Right lobe of liver (tissue), 6 donors: ENCODE data around the gene SCN7A. TPM values are rescaled to one million over a fixed set of nuclear protein-coding genes. Genes with fewer than 3 reads are reported as not detected.

Experiments
- ATAC-seq, 4 donors: fragments of 200-7000 bp; cut with Tn5 transposase; one replicate each; pipeline ENCODE4 v1.9.1; 2020; ENCODE audit warnings: mild to moderate bottlenecking in 4 of 4, moderate library complexity in 4 of 4
- DNase-seq, 3 donors: peaks; one replicate each; pipeline ENCODE4 v3.0.0-alpha.2; 2020
- H3K27ac ChIP-seq, 3 donors: fragments of 200-600 bp; one replicate each; pipeline ENCODE4 v1.8.0; 2022
- H3K27me3 ChIP-seq, 2 donors: fragments of 200-600 bp; one replicate each; pipeline ENCODE4 v1.8.0; 2022
- H3K36me3 ChIP-seq, 4 donors: fragments of 200-600 bp; sonication (generic) in 1 of 4; one replicate each; pipeline versions ENCODE4 v1.5.1 to v1.8.0; 2017 to 2022; ENCODE audit warnings: control low read depth in 1 of 4
- H3K4me1 ChIP-seq, 4 donors: fragments of 200-600 bp; sonication (generic) in 1 of 4; one replicate each; pipeline versions ENCODE4 v1.5.1 to v1.8.0; 2017 to 2022; ENCODE audit warnings: control low read depth in 1 of 4
- H3K4me3 ChIP-seq, 3 donors: fragments of 200-600 bp; one replicate each; pipeline ENCODE4 v1.8.0; 2022
- H3K9me3 ChIP-seq, 4 donors: fragments of 200-600 bp; sonication (generic) in 1 of 4; one replicate each; pipeline versions ENCODE4 v1.5.1 to v1.8.0; 2017 to 2022; ENCODE audit warnings: control low read depth in 1 of 4
- POLR2A ChIP-seq: fragments of 450-650 bp; IDR thresholded peaks from one replicate; pipeline ENCODE4 v1.6.1; 2017; ENCODE audit warnings: antibody characterized with exemption, mild to moderate bottlenecking
- WGBS: methylation state at CpG from one replicate; pipeline ENCODE4 v1.1.6; 2018; ENCODE audit warnings: low coverage, low lambda C conversion rate; ENCODE audit not compliant: insufficient coverage; ENCODE audit errors: missing lambda C conversion rate; 5-methylcytosine and 5-hydroxymethylcytosine counted together
- intact Hi-C, 2 donors: fragments of 100-400 bp; cut with DNase I; formaldehyde crosslinking; loops; one replicate each; pipeline versions ENCODE4 v1.11.2 to v1.14.1; 2022
- total RNA-seq, 6 experiments: library from RNA; depleted of rRNA in 2 of 6; stranded (reverse); fragments of >200 nt in 2 of 6; fragmentation: NEBNext Ultra II Directional in 3 of 6; extraction: Animal tissue kit (Norgen Biotek cat#: 25700) in 3 of 6; gene quantifications; one replicate each; pipeline versions ENCODE4 v1.1.0 to v1.2.4, GENCODE V29; 2016 to 2023
- TF ChIP-seq, protein P1 (sequence below), 4 donors: fragments of 200-600 bp in 3 of 4; fragments of 450-650 bp in 1 of 4; IDR thresholded peaks; one replicate each; pipeline versions ENCODE4 v1.5.1 to v1.8.0; 2016 to 2022; ENCODE audit warnings: antibody characterized with exemption in 4 of 4, mild to moderate bottlenecking in 2 of 4
- donor health status: DM: no; HTN: yes; CAD: no.
- donor health status: DM: no; HTN: no; CAD: no.
- donor health status: DM: no; HTN: no; CAD: no.
- donor health status: DM: no; HTN: yes; CAD: no.
- donor health status: DM: no; HTN: yes; CAD: no.

The SCN7A gene
- total RNA-seq, 6 experiments from 2014 or later: 0.27 to 4.2 (median 1.2) TPM

DNA sequence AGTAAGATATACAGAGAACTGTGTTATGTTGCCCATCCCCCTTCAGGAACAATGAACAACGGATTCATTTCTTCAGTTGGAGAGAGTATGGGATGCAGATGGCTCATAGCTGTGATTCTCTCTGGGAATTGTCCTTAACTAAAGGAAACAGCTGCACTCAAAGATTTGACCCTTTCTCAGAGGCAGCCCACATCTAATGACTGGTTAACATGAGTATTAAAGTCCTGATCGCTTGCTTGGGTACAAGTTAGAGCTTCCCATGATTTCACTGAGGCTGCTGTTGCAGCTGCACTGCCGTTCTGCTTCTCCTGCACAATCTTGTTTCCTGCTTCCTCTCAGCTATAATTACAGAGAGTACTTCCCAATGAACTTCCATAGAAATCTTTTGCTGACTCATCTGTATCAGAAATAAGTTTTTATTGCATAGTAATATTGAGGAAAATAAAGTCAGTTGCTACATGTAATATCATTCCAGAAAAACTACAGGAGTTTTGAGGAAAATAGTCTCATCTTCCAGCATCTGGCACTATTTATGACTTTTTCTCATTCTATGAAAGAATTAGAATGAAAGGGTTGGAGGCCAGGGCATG lies 105.5 kb downstream of the SCN7A start:
- peak; percentile 50 to 82 (median 58) for ATAC-seq
- Histone ChIP-seq H3K4me1 (no peaks in the 10 kb centered on the region), H3K36me3 (no peaks in the 10 kb centered on the region), H3K27ac (no peak overlapping the region), H3K4me3 (no peak overlapping the region), H3K9me3 (no peaks in the 10 kb centered on the region), H3K27me3 (no peaks in the 10 kb centered on the region)
- 41% methylated on average over 3 of the region's 3 CpGs for WGBS
- TF ChIP-seq, protein P1, sequence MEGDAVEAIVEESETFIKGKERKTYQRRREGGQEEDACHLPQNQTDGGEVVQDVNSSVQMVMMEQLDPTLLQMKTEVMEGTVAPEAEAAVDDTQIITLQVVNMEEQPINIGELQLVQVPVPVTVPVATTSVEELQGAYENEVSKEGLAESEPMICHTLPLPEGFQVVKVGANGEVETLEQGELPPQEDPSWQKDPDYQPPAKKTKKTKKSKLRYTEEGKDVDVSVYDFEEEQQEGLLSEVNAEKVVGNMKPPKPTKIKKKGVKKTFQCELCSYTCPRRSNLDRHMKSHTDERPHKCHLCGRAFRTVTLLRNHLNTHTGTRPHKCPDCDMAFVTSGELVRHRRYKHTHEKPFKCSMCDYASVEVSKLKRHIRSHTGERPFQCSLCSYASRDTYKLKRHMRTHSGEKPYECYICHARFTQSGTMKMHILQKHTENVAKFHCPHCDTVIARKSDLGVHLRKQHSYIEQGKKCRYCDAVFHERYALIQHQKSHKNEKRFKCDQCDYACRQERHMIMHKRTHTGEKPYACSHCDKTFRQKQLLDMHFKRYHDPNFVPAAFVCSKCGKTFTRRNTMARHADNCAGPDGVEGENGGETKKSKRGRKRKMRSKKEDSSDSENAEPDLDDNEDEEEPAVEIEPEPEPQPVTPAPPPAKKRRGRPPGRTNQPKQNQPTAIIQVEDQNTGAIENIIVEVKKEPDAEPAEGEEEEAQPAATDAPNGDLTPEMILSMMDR (IDR thresholded peaks at IDR 0.05): no peak
- TF ChIP-seq POLR2A: no peak
- intact Hi-C loops: no loop called here
- no peak for DNase-seq

GRCh38 chr2:166385313-166385712 lies 108.7 kb downstream of the SCN7A start:
- Histone ChIP-seq H3K4me1 (no peaks in the 10 kb centered on the region), H3K4me3 (no peak overlapping the region), H3K36me3 (no peaks in the 10 kb centered on the region), H3K27ac (no peak overlapping the region), H3K27me3 (no peaks in the 10 kb centered on the region), H3K9me3 (no peaks in the 10 kb centered on the region)
- intact Hi-C loops: no loop called here
- DNase-seq: no peak
- TF ChIP-seq POLR2A: no peak
- TF ChIP-seq, protein P1 (IDR thresholded peaks at IDR 0.05): no peak
- WGBS: 80% methylated on average over 1 of the region's 1 CpG
- ATAC-seq: no peak

DNA sequence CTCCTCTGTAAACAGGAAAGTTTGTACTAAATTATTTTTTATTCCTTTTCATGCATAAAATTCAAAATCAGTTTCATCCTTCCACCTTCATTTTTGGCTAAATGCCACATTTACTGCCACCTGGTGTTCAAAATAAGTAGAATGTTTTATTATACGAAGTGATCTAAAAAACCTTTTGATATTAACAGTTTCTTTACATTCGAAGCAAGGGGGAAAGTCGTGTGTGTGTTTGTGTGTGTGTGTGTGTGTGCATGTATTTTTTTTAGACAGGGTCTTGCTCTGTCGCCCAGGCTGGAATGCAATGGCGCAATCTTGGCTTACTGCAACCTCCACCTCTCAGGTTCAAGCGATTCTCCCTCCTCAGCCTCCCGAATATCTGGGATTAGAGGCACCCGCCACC lies 109.3 kb downstream of the SCN7A start:
- WGBS: 42% methylated on average over 7 of the region's 8 CpGs
- intact Hi-C loops: no loop called here
- H3K27ac ChIP-seq: no peak overlapping the region
- H3K4me3 ChIP-seq: peak overlapping the region in 2 of 3 donors; percentile 22 to 30
- H3K9me3 ChIP-seq: no peaks in the 10 kb centered on the region
- TF ChIP-seq POLR2A: no peak
- TF ChIP-seq, protein P1 (IDR thresholded peaks at IDR 0.05): peak; percentile 52 to 64 (median 56)
- H3K27me3 ChIP-seq: no peaks in the 10 kb centered on the region
- DNase-seq (no peak), ATAC-seq (peak in 3 of 4 donors; percentile 50 to 69 (median 50))
- H3K36me3 ChIP-seq: no peaks in the 10 kb centered on the region
- H3K4me1 ChIP-seq: no peaks in the 10 kb centered on the region

- intact Hi-C loops: no loop called here
- H3K9me3 ChIP-seq: no peaks in the 10 kb centered on the region
- H3K27ac ChIP-seq: no peak overlapping the region
- ATAC-seq (no peak), DNase-seq (no peak)
- H3K27me3 ChIP-seq: no peaks in the 10 kb centered on the region
- no peaks in the 10 kb centered on the region for H3K4me1 ChIP-seq
- H3K4me3 ChIP-seq: no peak overlapping the region
- no peak for TF ChIP-seq POLR2A
- TF ChIP-seq, protein P1 (IDR thresholded peaks at IDR 0.05): no peak
- WGBS: 100% methylated on average over 1 of the region's 3 CpGs
- no peaks in the 10 kb centered on the region for H3K36me3 ChIP-seq
Measured at GRCh38 chr2:166382448-166382847, 111.6 kb downstream of the SCN7A start.
